Endothelial cell of umbilical vein (primary cell): ENCODE measurements around the gene AGFG1. TPM values are rescaled to one million over a fixed set of nuclear protein-coding genes. Genes with fewer than 3 reads are reported as not detected.

Experiments used
- BruUV-seq: library from RNA; stranded (reverse); fragments of 400-500 nt; replicated peaks from 2 replicates; lab custom pipeline; 2021; lab: Mats Ljungman, UMichigan
- CTCF ChIA-PET: fragments of 300-600, 350-600 bp; sonication (Branson Sonifier 250); formaldehyde crosslinking; loops from one replicate; lab custom pipeline; 2021; ENCODE audit warnings: antibody characterized with exemption, inconsistent platforms; lab: Charles Lee
- POLR2A ChIA-PET: fragments of 300-600, 350-600 bp; sonication (Branson Sonifier 250); formaldehyde crosslinking; loops from one replicate; lab custom pipeline; 2021; ENCODE audit warnings: antibody characterized with exemption, inconsistent platforms; lab: Charles Lee
- DNase-seq: peaks from one replicate; pipeline ENCODE4 v3.0.0-alpha.2; 2011; ENCODE audit warnings: low read depth, low spot score
- FAIRE-seq: peaks from 2 replicates; lab custom pipeline; 2011; peaks lifted over from hg19 to GRCh38; lab: Jason Lieb, UNC
- H2AFZ ChIP-seq: 2 replicates; pipeline ENCODE4 v1.6.0; 2012; ENCODE audit warnings: low read depth, low read length, control low read depth, inconsistent platforms
- H3K27ac ChIP-seq: 2 replicates; pipeline ENCODE4 v1.5.1; 2011; ENCODE audit warnings: low read depth, mild to moderate bottlenecking, control low read depth, low read length, moderate library complexity; ENCODE audit not compliant: insufficient read depth
- H3K27me3 ChIP-seq, 2 experiments: 2 replicates each; pipeline versions ENCODE4 v1.6.0 to v1.6.1; 2011; ENCODE audit warnings: low read length in 2 of 2, mixed read lengths in 1 of 2; ENCODE audit not compliant: control insufficient read depth in 2 of 2, insufficient read depth in 2 of 2
- H3K36me3 ChIP-seq, 2 experiments: 2 replicates in 1 of 2; 3 replicates in 1 of 2; pipeline ENCODE4 v1.5.1; 2011; ENCODE audit warnings: low read length in 2 of 2, mild to moderate bottlenecking in 1 of 2, moderate library complexity in 1 of 2; ENCODE audit not compliant: control insufficient read depth in 2 of 2, insufficient read depth in 2 of 2; ENCODE audit errors: extremely low read depth in 1 of 2
- H3K4me1 ChIP-seq: 3 replicates; pipeline ENCODE4 v1.5.1; 2011; ENCODE audit warnings: mild to moderate bottlenecking, low read length; ENCODE audit not compliant: control insufficient read depth, insufficient read depth; ENCODE audit errors: extremely low read depth
- H3K4me2 ChIP-seq: 2 replicates; pipeline ENCODE4 v1.6.1; 2011; ENCODE audit warnings: low read length, control low read depth, mixed read lengths; ENCODE audit not compliant: insufficient read depth
- H3K4me3 ChIP-seq, 3 experiments: fragments of 200-600 bp in 1 of 3; sonication (generic), shearing (Covaris generic) in 1 of 3; replicated peaks in 1 of 3; 2 replicates each; pipeline ENCODE4 v1.5.1; 2011 to 2016; ENCODE audit warnings: control low read depth in 3 of 3, low read length in 3 of 3, mild to moderate bottlenecking in 2 of 3, inconsistent platforms in 1 of 3, low read depth in 1 of 3, moderate library complexity in 1 of 3; ENCODE audit not compliant: insufficient read depth in 1 of 3
- H3K79me2 ChIP-seq: 2 replicates; pipeline ENCODE4 v1.6.0; 2012; ENCODE audit warnings: low read length, inconsistent platforms; ENCODE audit not compliant: control insufficient read depth, insufficient read depth
- H3K9ac ChIP-seq: replicated peaks from 2 replicates; pipeline ENCODE3; 2011; ENCODE audit warnings: low read length, control low read depth; ENCODE audit not compliant: insufficient read depth; ENCODE audit errors: extremely low read depth
- H3K9me1 ChIP-seq: replicated peaks from 3 replicates; pipeline ENCODE4 v1.6.0; 2011; ENCODE audit warnings: mild to moderate bottlenecking, low read length; ENCODE audit not compliant: control insufficient read depth, insufficient read depth; ENCODE audit errors: extremely low read depth
- H3K9me3 ChIP-seq: replicated peaks from 2 replicates; pipeline ENCODE4 v1.5.1; 2012; ENCODE audit warnings: low read length, inconsistent platforms; ENCODE audit not compliant: control insufficient read depth, insufficient read depth
- H4K20me1 ChIP-seq: replicated peaks from 2 replicates; pipeline ENCODE3; 2011; ENCODE audit warnings: mild to moderate bottlenecking, low read length; ENCODE audit not compliant: control insufficient read depth, insufficient read depth; ENCODE audit errors: extremely low read depth
- CTCF ChIP-seq, 2 donors: IDR thresholded peaks; 1 replicate in 1 of 2; 2 replicates in 1 of 2; pipeline ENCODE4 v1.5.1; 2011; ENCODE audit warnings: low read length in 2 of 2, mild to moderate bottlenecking in 2 of 2, moderate library complexity in 2 of 2, control low read depth in 1 of 2, inconsistent platforms in 1 of 2, low read depth in 1 of 2; ENCODE audit not compliant: insufficient read depth in 1 of 2; ENCODE audit errors: extremely low read depth in 1 of 2
- EZH2 ChIP-seq: IDR thresholded peaks from 2 replicates; pipeline ENCODE4 v1.6.1; 2012; ENCODE audit warnings: borderline replicate concordance, low read depth, mild to moderate bottlenecking, moderate library complexity, low read length, inconsistent platforms; ENCODE audit not compliant: severe bottlenecking
- FOS ChIP-seq: IDR thresholded peaks from 2 replicates; pipeline ENCODE4 v1.6.1; 2011; ENCODE audit warnings: mild to moderate bottlenecking, low read length, moderate library complexity, borderline replicate concordance; ENCODE audit not compliant: insufficient read depth
- GATA2 ChIP-seq: IDR thresholded peaks from 2 replicates; pipeline ENCODE4 v1.7.0; 2011; ENCODE audit warnings: low read depth, mild to moderate bottlenecking, moderate library complexity, mixed read lengths, low read length; ENCODE audit not compliant: insufficient read length, insufficient read depth
- MYC ChIP-seq: IDR thresholded peaks from one replicate; pipeline ENCODE4 v1.6.1; 2011; ENCODE audit warnings: mild to moderate bottlenecking, low read depth, low read length
- dilution Hi-C: fragments of 300-500 bp; cut with MboI; formaldehyde crosslinking; loops from one replicate; pipeline ENCODE4 v1.15.0; 2019; ENCODE audit warnings: low sequenced_read_pairs; ENCODE audit not compliant: extremely low pct_ligation_motif_present
- intact Hi-C: fragments of 100-400 bp; cut with micrococcal nuclease; formaldehyde crosslinking; loops from one replicate; pipeline ENCODE4 v1.10.0; 2022
- polyA plus RNA-seq, 4 experiments: library from polyadenylated mRNA; depleted of rRNA in 3 of 4; stranded (reverse) in 3 of 4; unstranded in 1 of 4; fragments of >200 nt; gene quantifications; 2 replicates each; pipeline versions ENCODE4 v1.2.1 to v1.2.3, GENCODE V29; 2011 to 2012; ENCODE audit warnings: missing spikeins in 1 of 4
- total RNA-seq: library from RNA; stranded (reverse); gene quantifications from 2 replicates; pipeline ENCODE4 v1.2.3, GENCODE V29; 2021

Gene AGFG1
- total and polyA plus RNA-seq, 2 donors (not counting 3 experiments of a cell fraction or from before 2014, with no cell fraction given): 87.9 to 106 TPM

DNA sequence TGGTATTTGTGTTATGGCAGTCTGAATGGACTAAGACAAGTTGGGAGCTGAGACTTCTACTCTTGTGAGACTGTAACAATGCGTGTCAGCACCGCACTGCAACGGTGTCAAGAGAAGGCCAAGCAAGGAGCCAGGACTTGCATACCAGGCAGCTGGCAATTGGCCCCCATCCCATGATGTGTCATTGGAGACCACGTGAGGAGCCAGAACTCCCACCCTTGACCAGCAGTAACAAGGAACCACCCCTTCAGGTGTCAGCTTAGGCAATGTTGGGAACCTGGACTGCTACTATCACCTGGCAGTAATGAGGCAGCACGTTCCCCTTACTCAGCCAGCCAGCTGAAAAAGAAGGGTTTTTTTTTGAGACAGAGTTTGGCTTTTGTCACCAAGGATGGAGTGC lies 32.7 kb upstream of the AGFG1 start:
- no peaks in the 10 kb centered on the region for H4K20me1 ChIP-seq
- no peaks in the 10 kb centered on the region for H3K9me3 ChIP-seq
- H3K27me3 ChIP-seq: no peaks in the 10 kb centered on the region
- dilution Hi-C loops: no loop called here
- no peak overlapping the region for H3K27ac ChIP-seq
- H3K9ac ChIP-seq: no peak overlapping the region
- no peak overlapping the region for H3K4me3 ChIP-seq
- ChIA-PET CTCF (no interaction called here), POLR2A (no interaction called here)
- no peak overlapping the region for H2AFZ ChIP-seq
- H3K79me2 ChIP-seq: no peaks in the 10 kb centered on the region
- H3K4me1 ChIP-seq: no peaks in the 10 kb centered on the region
- no peak for FAIRE-seq
- no peak for TF ChIP-seq GATA2
- no peak for TF ChIP-seq FOS
- H3K36me3 ChIP-seq: no peaks in the 10 kb centered on the region
- DNase-seq: no peak
- no TSS peak for BruUV-seq
- H3K9me1 ChIP-seq: no peaks in the 10 kb centered on the region
- intact Hi-C loops: no loop called here
- H3K4me2 ChIP-seq: no peak overlapping the region

DNA sequence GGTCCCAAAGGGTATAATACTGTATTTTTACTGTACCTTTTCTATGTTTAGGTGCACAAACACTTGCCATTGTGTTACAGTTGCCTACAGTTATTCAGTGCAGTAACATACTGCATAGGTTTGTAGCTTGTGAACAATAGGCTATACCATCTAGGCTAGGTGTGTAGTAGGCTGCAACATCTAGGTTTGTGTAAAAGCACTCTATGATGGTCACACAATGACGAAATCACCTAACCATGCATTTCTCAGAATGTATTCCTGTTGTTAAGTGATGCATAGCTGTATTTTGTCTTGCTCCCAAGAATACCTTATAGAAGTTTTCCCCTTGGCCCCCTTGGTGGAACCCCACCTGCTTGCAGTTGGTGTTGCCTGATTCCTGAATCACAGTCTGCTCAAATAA lies 29.3 kb upstream of the AGFG1 start:
- Histone ChIP-seq H3K9me3 (no peaks in the 10 kb centered on the region), H3K4me2 (no peak overlapping the region), H3K4me1 (no peaks in the 10 kb centered on the region), H2AFZ (no peak overlapping the region), H3K4me3 (no peak overlapping the region), H3K9ac (no peak overlapping the region), H3K27me3 (no peaks in the 10 kb centered on the region), H3K79me2 (no peaks in the 10 kb centered on the region), H3K9me1 (no peaks in the 10 kb centered on the region), H3K27ac (no peak overlapping the region), H3K36me3 (no peaks in the 10 kb centered on the region), H4K20me1 (no peaks in the 10 kb centered on the region)
- intact Hi-C loops (no loop called here), dilution Hi-C loops (no loop called here)
- ChIA-PET POLR2A (no interaction called here), CTCF (no interaction called here)
- TF ChIP-seq CTCF (IDR thresholded peaks at IDR 0.05; ENCODE audit: extremely low read depth in 1 of 2, insufficient read depth in 1 of 2, low read depth in 1 of 2, low read length in 2 of 2) (no peak), EZH2 (no peak), MYC (no peak)
- DNase-seq (no peak), FAIRE-seq (no peak)
- no TSS peak for BruUV-seq
